Duodenal mucosa (tissue), 2 donors: ENCODE data around the gene CHL1.

Source experiments
- H3K27ac ChIP-seq: one replicate; pipeline ENCODE4 v1.7.0; 2013; ENCODE audit warnings: low read depth, low read length
- H3K27me3 ChIP-seq, 2 donors: one replicate each; pipeline ENCODE4 v1.7.0; 2013; ENCODE audit warnings: low read length in 2 of 2, control low read depth in 1 of 2; ENCODE audit not compliant: insufficient read depth in 2 of 2, control insufficient read depth in 1 of 2
- H3K36me3 ChIP-seq, 2 donors: one replicate each; pipeline ENCODE4 v1.7.0; 2013; ENCODE audit warnings: low read length in 2 of 2, control low read depth in 1 of 2; ENCODE audit not compliant: insufficient read depth in 2 of 2, control insufficient read depth in 1 of 2
- H3K4me1 ChIP-seq, 2 donors: one replicate each; pipeline ENCODE4 v1.7.0; 2013; ENCODE audit warnings: low read length in 2 of 2, control low read depth in 1 of 2; ENCODE audit not compliant: insufficient read depth in 2 of 2, control insufficient read depth in 1 of 2
- H3K4me3 ChIP-seq, 2 donors: one replicate each; pipeline ENCODE4 v1.7.0; 2013; ENCODE audit warnings: low read length in 2 of 2, low read depth in 1 of 2
- H3K9ac ChIP-seq, 2 donors: one replicate each; pipeline ENCODE4 v1.7.0; 2013; ENCODE audit warnings: low read length in 2 of 2, low read depth in 1 of 2
- H3K9me3 ChIP-seq, 2 donors: one replicate each; pipeline ENCODE4 v1.7.0; 2013; ENCODE audit warnings: low read length in 2 of 2, control low read depth in 1 of 2; ENCODE audit not compliant: control insufficient read depth in 1 of 2

The CHL1 gene

DNA sequence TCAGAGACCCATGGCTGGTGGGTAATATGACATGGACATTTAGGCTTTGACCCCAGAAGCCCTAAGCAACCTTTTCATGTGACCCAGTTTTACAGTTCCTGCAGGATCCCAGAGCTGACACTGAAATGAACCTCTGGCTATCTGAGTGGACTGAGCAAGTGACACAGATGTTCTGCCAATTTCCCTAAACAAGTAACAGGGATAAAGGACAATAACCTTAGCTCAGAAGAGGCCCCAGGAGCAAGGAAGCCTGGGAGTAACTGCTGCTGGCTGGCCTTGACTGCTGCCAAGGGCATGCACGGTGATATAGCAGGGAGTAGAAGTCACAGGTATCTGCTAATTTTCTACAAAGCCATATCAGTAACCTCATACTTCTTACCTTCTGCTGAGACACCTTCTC lies 177.9 kb downstream of the CHL1 start:
- H3K27ac ChIP-seq = no peak overlapping the region

GRCh38 chr3:377158-377561 lies 180.6 kb downstream of the CHL1 start:
- Histone ChIP-seq H3K4me3 (no peak overlapping the region), H3K4me1 (no peaks in the 10 kb centered on the region), H3K9me3 (no peaks in the 10 kb centered on the region)

More for the DNA sequence above, 177.9 kb downstream of the CHL1 start:
- Histone ChIP-seq H3K36me3 (no peaks in the 10 kb centered on the region), H3K9me3 (no peaks in the 10 kb centered on the region), H3K4me1 (no peaks in the 10 kb centered on the region), H3K27me3 (no peaks in the 10 kb centered on the region), H3K9ac (no peak overlapping the region), H3K4me3 (no peak overlapping the region)

GRCh38 chr3:380801-381200 lies 184.2 kb downstream of the CHL1 start:
- H3K4me3 ChIP-seq = no peak overlapping the region

More at GRCh38 chr3:377158-377561, 180.6 kb downstream of the CHL1 start:
- Histone ChIP-seq H3K27me3 (no peaks in the 10 kb centered on the region), H3K9ac (no peak overlapping the region), H3K27ac (no peak overlapping the region), H3K36me3 (no peaks in the 10 kb centered on the region)

DNA sequence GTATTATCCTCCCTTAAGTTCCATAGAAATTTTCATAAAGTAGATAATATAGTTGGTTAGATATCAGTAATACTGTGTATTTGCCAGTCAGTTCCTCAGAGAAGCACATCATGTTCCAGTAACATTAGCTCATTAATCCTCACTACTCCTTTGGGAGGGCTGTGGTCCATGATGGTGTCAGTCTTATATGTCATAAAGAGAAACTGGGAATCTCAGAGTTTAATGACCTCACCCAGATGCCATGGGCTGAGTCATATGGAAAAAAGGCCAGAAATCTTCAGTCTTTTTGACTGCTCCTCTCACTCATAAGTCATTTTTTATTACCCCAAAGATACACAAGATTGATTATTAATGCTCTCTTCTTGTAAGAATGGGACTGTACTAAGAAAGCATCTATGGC lies 188.6 kb downstream of the CHL1 start:
- Histone ChIP-seq H3K4me1 (no peaks in the 10 kb centered on the region), H3K9ac (no peak overlapping the region), H3K4me3 (no peak overlapping the region), H3K9me3 (no peaks in the 10 kb centered on the region), H3K27ac (no peak overlapping the region), H3K27me3 (no peaks in the 10 kb centered on the region), H3K36me3 (no peaks in the 10 kb centered on the region)

More at GRCh38 chr3:380801-381200, 184.2 kb downstream of the CHL1 start:
- Histone ChIP-seq H3K9me3 (no peaks in the 10 kb centered on the region), H3K9ac (no peak overlapping the region), H3K27me3 (no peaks in the 10 kb centered on the region), H3K4me1 (no peaks in the 10 kb centered on the region), H3K36me3 (no peaks in the 10 kb centered on the region), H3K27ac (no peak overlapping the region)

DNA sequence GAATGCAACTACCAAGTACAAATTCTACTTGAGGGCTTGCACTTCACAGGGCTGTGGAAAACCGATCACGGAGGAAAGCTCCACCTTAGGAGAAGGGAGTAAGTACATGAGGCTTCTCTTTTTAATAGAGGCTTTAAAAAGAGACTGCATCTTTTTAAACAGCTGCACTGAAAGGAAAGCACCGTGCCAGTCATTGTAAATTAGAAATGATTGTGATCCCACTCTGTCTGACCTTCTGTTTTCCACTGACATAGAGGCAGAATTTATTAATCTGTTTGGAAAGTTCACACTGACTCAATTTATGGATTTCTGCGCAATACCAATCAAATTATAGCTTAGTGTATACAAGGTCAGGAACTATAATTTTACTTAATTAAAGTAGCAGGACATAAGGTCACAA lies 198.2 kb downstream of the CHL1 start:
- H3K27ac ChIP-seq = no peak overlapping the region

DNA sequence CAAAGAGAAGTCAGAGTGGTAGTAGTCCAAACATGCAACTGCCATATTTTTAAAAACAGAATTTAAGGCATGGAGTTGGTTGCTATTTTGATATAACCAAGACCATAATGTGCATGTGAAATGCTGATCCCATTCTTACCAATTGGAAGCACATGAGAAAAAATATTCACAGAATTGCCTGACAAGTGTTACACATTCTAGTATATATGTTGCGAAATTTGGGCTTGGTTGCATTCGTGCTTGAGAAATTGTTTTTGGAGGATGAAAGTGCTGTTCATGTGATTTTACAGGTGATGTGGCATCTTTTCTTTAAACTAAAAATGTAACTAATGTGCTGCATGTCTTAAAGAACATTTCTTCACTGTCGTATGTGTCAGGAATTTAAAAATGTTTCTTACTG lies 199.7 kb downstream of the CHL1 start:
- Histone ChIP-seq H3K36me3 (no peaks in the 10 kb centered on the region), H3K27ac (no peak overlapping the region), H3K4me3 (no peak overlapping the region), H3K27me3 (no peaks in the 10 kb centered on the region), H3K9ac (no peak overlapping the region), H3K9me3 (no peaks in the 10 kb centered on the region), H3K4me1 (no peaks in the 10 kb centered on the region)

More for the DNA sequence above, 198.2 kb downstream of the CHL1 start:
- Histone ChIP-seq H3K36me3 (no peaks in the 10 kb centered on the region), H3K9me3 (no peaks in the 10 kb centered on the region), H3K9ac (no peak overlapping the region), H3K27me3 (no peaks in the 10 kb centered on the region), H3K4me3 (no peak overlapping the region), H3K4me1 (no peaks in the 10 kb centered on the region)

DNA sequence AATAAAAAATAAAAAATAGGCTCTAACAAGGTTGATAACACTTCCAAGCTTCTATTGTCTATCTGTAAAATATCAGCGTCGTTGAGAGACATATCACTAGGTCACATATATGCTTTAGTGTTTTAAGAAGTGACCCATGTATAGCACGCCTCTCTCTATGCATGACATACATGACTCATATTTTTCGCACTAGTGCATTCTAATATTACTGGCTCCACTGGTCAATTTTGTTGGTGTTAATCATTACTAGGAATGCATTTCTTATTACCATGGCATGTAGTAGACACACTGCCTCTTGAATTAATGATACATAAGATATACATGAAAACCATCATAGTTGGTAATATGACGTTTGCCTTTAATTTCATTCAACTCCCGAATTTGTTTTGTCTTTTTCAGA lies 203.1 kb downstream of the CHL1 start:
- Histone ChIP-seq H3K27ac (no peak overlapping the region), H3K9me3 (no peaks in the 10 kb centered on the region)

DNA sequence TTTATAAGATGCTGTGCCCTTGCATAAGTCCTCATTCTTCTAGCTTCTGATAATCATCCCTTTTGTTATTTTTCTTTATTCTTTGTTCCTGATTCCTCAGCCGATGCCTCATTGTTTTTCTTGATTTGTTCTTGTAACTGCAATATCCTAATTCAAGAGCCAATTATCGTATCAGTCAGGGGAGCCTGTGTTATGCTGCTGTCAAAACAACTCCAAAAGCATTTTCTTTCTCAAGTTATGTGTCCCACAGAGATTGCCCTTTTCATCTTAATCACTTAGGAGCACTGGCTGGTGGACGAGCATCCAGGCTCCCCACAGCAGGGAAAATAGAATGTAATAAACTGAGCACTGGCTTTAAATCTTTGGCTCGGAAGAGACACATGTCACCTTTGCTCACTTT lies 207.3 kb downstream of the CHL1 start:
- no peaks in the 10 kb centered on the region for H3K9me3 ChIP-seq
- no peaks in the 10 kb centered on the region for H3K36me3 ChIP-seq
- no peak overlapping the region for H3K4me3 ChIP-seq
- H3K27ac ChIP-seq = no peak overlapping the region
- H3K27me3 ChIP-seq = no peaks in the 10 kb centered on the region
- H3K4me1 ChIP-seq = no peaks in the 10 kb centered on the region
- no peak overlapping the region for H3K9ac ChIP-seq

More for the DNA sequence above, 203.1 kb downstream of the CHL1 start:
- Histone ChIP-seq H3K4me3 (no peak overlapping the region), H3K4me1 (no peaks in the 10 kb centered on the region), H3K27me3 (no peaks in the 10 kb centered on the region), H3K36me3 (no peaks in the 10 kb centered on the region), H3K9ac (no peak overlapping the region)

DNA sequence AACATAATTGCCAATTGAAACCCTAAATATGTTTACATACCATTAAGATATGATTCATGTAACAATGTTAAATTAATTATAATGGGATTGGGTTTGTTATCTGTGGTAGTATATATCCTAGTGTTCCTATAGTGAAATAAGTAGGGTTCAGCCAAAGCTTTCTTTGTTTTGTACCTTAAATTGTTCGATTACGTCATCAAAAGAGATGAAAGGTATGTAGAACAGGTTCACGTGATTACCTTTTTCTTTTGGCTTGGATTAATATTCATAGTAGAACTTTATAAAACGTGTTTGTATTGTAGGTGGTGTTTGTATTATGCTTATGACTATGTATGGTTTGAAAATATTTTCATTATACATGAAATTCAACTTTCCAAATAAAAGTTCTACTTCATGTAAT lies 212.4 kb downstream of the CHL1 start:
- Histone ChIP-seq H3K9me3 (no peaks in the 10 kb centered on the region), H3K27ac (no peak overlapping the region), H3K4me3 (no peak overlapping the region), H3K9ac (no peak overlapping the region), H3K4me1 (no peaks in the 10 kb centered on the region), H3K36me3 (no peaks in the 10 kb centered on the region), H3K27me3 (no peaks in the 10 kb centered on the region)

GRCh38 chr3:411226-411625 lies 214.7 kb downstream of the CHL1 start:
- Histone ChIP-seq H3K36me3 (no peaks in the 10 kb centered on the region), H3K27ac (no peak overlapping the region), H3K9me3 (no peaks in the 10 kb centered on the region), H3K4me1 (no peaks in the 10 kb centered on the region), H3K9ac (no peak overlapping the region), H3K27me3 (no peaks in the 10 kb centered on the region), H3K4me3 (no peak overlapping the region)

GRCh38 chr3:414063-414462 lies 217.5 kb downstream of the CHL1 start:
- Histone ChIP-seq H3K27me3 (no peaks in the 10 kb centered on the region), H3K27ac (no peak overlapping the region)

More at GRCh38 chr3:414063-414462, 217.5 kb downstream of the CHL1 start:
- Histone ChIP-seq H3K9me3 (no peaks in the 10 kb centered on the region), H3K4me1 (no peaks in the 10 kb centered on the region), H3K9ac (no peak overlapping the region), H3K4me3 (no peak overlapping the region), H3K36me3 (no peaks in the 10 kb centered on the region)
